Loucy (cell line): ENCODE measurements around the gene ST6GALNAC1.

ENCODE experiments used
- H2AFZ ChIP-seq: fragments of 200-600 bp; sonication (generic); 2 replicates; pipeline ENCODE4 v1.6.0; 2016; ENCODE audit warnings: antibody characterized with exemption, mild to moderate bottlenecking, low read length, moderate library complexity
- H3F3A ChIP-seq: fragments of 200-600 bp; 2 replicates; pipeline ENCODE4 v1.6.0; 2016; ENCODE audit warnings: antibody characterized with exemption, low read depth, mild to moderate bottlenecking
- H3K27me3 ChIP-seq: fragments of 200-600 bp; sonication (generic); 2 replicates; pipeline ENCODE4 v1.6.1; 2014; ENCODE audit warnings: low read length, mild to moderate bottlenecking; ENCODE audit not compliant: insufficient read depth, poor library complexity, severe bottlenecking
- H3K36me3 ChIP-seq: fragments of 200-600 bp; sonication (generic); 2 replicates; pipeline ENCODE4 v1.6.1; 2016; ENCODE audit warnings: low read length; ENCODE audit not compliant: insufficient read depth
- H3K4me1 ChIP-seq: fragments of 200-600 bp; sonication (generic); 2 replicates; pipeline ENCODE4 v1.5.1; 2014; ENCODE audit warnings: low read length, mild to moderate bottlenecking; ENCODE audit not compliant: insufficient read depth, poor library complexity, severe bottlenecking
- H3K4me2 ChIP-seq: fragments of 200-600 bp; sonication (generic); 2 replicates; pipeline ENCODE4 v1.6.0; 2014; ENCODE audit warnings: antibody characterized with exemption, low read length, low read depth, mild to moderate bottlenecking; ENCODE audit not compliant: poor library complexity, severe bottlenecking
- H3K4me3 ChIP-seq: fragments of 200-600 bp; sonication (generic); 2 replicates; pipeline ENCODE4 v1.5.1; 2014; ENCODE audit warnings: low read length, mild to moderate bottlenecking, mixed read lengths; ENCODE audit not compliant: poor library complexity, severe bottlenecking
- H3K79me2 ChIP-seq: fragments of 200-600 bp; sonication (generic); 2 replicates; pipeline ENCODE4 v1.6.1; 2014; ENCODE audit warnings: low read length; ENCODE audit not compliant: insufficient read depth
- H3K9ac ChIP-seq: fragments of 200-600 bp; sonication (generic); 2 replicates; pipeline ENCODE4 v1.6.0; 2014; ENCODE audit warnings: mild to moderate bottlenecking, low read depth, low read length, moderate library complexity; ENCODE audit not compliant: poor library complexity, severe bottlenecking
- H3K9me2 ChIP-seq: fragments of 200-600 bp; sonication (generic); replicated peaks from 2 replicates; pipeline ENCODE4 v1.6.1; 2016; ENCODE audit warnings: low read depth, low read length, mixed read lengths
- H3K9me3 ChIP-seq: fragments of 200-600 bp; sonication (generic); 2 replicates; pipeline ENCODE4 v1.6.1; 2014; ENCODE audit warnings: mild to moderate bottlenecking, antibody characterized with exemption, low read length, low read depth; ENCODE audit not compliant: insufficient read depth
- H4K20me1 ChIP-seq: fragments of 200-600 bp; sonication (generic); 2 replicates; pipeline ENCODE4 v1.6.0; 2014; ENCODE audit warnings: antibody characterized with exemption, low read length, mild to moderate bottlenecking; ENCODE audit not compliant: insufficient read depth, poor library complexity, severe bottlenecking
- CTCF ChIP-seq: fragments of 200-600 bp; sonication (generic); conservative IDR thresholded peaks from 2 replicates; pipeline ENCODE4 v1.5.1; 2014; ENCODE audit warnings: mild to moderate bottlenecking, antibody characterized with exemption, low read length
- EZH2phosphoT487 ChIP-seq: fragments of 200-600 bp; IDR thresholded peaks from 2 replicates; pipeline ENCODE4 v1.6.1; 2018; ENCODE audit warnings: antibody characterized with exemption, mild to moderate bottlenecking, moderate library complexity, borderline replicate concordance

The ST6GALNAC1 gene

GRCh38 chr17:76601065-76601464, 42.5 kb downstream of the ST6GALNAC1 start:
- no peaks in the 10 kb centered on the region for H3K4me1 ChIP-seq
- no peaks in the 10 kb centered on the region for H3K27me3 ChIP-seq
- H3K36me3 ChIP-seq: no peaks in the 10 kb centered on the region
- H3K9me2 ChIP-seq: no peaks in the 10 kb centered on the region
- no peak overlapping the region for H3K4me3 ChIP-seq
- no peak overlapping the region for H3K9ac ChIP-seq
- H3F3A ChIP-seq: no peaks in the 10 kb centered on the region
- no peak overlapping the region for H3K4me2 ChIP-seq
- TF ChIP-seq EZH2phosphoT487 (no peak), CTCF (no peak)
- H3K9me3 ChIP-seq: no peaks in the 10 kb centered on the region; the same call in 1 of the 2 replicates
- no peak overlapping the region for H2AFZ ChIP-seq
- H4K20me1 ChIP-seq: no peaks in the 10 kb centered on the region
- H3K79me2 ChIP-seq: no peaks in the 10 kb centered on the region

- no peak overlapping the region for H3K9ac ChIP-seq
- H2AFZ ChIP-seq: no peak overlapping the region
- no peaks in the 10 kb centered on the region for H3K36me3 ChIP-seq
- no peaks in the 10 kb centered on the region for H3K79me2 ChIP-seq
- no peak overlapping the region for H3K4me2 ChIP-seq
- no peaks in the 10 kb centered on the region for H3F3A ChIP-seq
- H3K4me1 ChIP-seq: no peaks in the 10 kb centered on the region
- TF ChIP-seq CTCF (no peak), EZH2phosphoT487 (no peak)
- H4K20me1 ChIP-seq: no peaks in the 10 kb centered on the region
- H3K9me3 ChIP-seq: no peaks in the 10 kb centered on the region; the same call in 1 of the 2 replicates
- no peaks in the 10 kb centered on the region for H3K27me3 ChIP-seq
- H3K4me3 ChIP-seq: no peak overlapping the region
- H3K9me2 ChIP-seq: no peaks in the 10 kb centered on the region
Measured at GRCh38 chr17:76599694-76600460, 43.7 kb downstream of the ST6GALNAC1 start.

DNA sequence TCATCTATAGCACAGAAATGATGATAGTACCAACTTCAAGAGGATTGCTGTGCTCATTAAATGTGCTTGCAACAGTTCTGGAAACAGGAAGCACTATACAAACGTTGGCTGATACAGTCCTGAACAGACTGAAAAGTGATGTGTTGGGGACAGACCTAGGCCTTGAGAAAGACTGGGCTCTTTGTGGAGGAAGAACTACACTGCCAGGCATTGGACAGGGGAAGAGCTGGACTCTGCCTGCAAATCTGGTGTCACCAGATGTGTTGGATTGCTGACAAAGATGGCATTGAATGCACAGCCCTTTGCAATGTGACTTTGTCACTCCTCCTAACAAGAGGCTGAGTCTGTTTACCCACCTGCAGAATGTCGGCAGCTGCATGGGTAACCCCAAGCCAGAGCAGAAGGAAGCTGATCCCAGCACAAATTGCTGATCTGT, 45.5 kb downstream of the ST6GALNAC1 start:
- Histone ChIP-seq H3K79me2 (no peaks in the 10 kb centered on the region), H3F3A (no peaks in the 10 kb centered on the region), H2AFZ (peak overlapping the region; percentile 59), H3K27me3 (no peaks in the 10 kb centered on the region), H3K9ac (no peak overlapping the region), H3K36me3 (no peaks in the 10 kb centered on the region), H3K4me2 (no peak overlapping the region), H3K4me3 (no peak overlapping the region), H3K9me3 (no peaks in the 10 kb centered on the region; the same call in 1 of the 2 replicates), H3K4me1 (no peaks in the 10 kb centered on the region), H4K20me1 (no peaks in the 10 kb centered on the region), H3K9me2 (no peaks in the 10 kb centered on the region)
- TF ChIP-seq CTCF (no peak), EZH2phosphoT487 (no peak)
